D341Med (cell line): Measurements from ENCODE around the gene TMBIM1.

Experiments used
- DNase-seq: peaks from one replicate; pipeline ENCODE4 v3.0.0; 2012; ENCODE audit warnings: low spot score

TMBIM1 gene

DNA sequence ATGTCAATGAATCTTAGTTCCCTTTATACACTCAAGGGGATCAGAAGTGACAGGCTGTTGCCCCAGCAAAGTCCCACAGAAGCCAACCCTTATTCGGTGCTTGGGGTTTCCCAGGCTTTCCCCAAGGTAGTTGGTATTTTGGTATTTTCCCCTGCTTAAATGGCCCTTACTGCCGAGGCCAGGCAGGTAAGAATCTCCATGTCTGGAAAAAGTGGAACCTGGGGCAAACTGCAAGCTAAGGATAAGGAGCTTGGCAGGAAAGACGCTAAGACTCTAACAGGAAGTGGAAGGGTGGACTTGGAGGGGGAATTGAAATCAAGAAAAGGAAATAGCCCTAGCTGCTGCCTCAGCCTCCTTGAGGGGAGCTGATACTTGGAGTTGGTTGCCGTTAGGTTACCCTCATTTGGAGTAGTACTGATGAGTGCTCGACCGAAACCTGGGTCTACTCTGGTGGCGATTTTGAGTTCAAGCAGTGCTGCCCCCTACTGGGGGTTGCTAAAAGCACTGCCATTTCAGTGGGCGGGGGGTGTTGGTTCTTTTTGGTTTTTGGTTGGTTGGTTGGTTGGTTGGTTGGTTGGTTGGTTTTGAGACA, 34.8 kb downstream of the TMBIM1 start:
- DNase-seq = peak; percentile 68

DNA sequence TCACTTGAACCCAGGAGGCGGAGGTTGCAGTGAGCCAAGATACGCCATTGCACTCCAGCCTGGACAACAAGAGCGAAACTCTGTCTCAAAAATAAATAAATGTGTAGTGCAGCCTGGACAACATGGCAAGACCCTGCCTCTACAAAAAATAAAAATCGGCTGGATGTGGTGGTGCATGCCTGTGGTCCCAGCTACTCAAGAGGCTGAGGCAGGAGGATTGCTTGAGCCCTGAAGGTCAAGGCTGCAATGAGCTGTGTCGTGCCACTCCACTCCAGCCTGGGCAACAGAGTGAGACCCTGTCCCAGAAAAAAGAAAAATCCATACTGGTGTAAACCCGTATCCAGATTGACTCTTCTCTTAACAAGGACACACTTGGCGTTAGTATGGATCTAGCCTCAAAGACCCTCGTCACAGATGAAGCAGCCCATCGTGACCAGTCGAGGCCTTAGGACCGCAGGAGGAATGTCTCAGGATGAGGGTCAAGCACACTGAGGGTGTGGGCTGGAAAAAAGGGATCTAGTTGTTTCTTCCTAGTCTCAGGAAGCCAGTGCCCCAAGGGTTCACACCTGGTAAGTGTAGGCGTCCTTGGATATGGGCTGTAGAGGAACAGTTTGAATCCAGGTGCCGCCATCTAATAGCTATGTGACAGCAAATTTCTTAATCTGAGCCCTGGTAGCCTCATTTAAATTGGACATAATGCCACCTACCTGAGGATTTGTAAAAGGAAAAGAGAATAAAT, 35.5 kb downstream of the TMBIM1 start:
- DNase-seq = no peak

DNA sequence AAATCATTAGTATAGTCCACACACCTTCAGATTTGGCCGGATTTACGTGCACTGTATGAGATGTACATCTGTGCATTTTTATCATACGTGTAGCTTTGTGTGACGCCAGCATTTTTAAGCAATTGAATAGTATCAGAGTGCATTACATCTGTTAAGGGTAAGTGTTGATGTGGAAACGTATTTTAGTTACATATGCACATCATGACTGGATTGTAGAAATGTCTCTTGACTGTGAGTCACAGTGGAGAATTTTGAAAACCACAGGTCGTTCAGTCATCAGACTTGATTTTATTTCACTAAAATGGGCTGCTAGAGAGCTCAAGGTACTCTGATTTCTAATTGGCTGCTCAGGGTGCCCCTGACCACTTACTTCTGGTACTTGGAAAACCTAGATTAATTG, 36.9 kb downstream of the TMBIM1 start:
- no peak for DNase-seq

DNA sequence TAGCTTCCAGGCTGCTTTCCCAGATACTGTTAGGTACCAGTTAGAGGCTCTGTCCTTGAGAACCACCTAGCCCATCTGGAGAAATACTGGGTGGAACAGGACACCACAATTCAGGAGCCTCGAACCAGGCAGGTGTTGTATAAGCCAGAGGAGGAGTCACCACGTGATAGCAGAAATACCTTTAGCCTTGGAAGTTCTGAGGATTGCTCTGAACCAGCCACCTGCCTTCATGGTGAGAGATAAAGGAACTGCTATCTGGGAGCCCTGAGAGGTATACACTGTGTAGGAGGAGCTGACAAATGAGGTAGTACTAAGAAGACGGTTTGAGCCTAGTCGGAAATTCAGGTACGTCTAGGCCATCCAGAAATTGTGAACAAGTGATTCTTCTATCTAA, 39.1 kb downstream of the TMBIM1 start:
- DNase-seq = no peak

DNA sequence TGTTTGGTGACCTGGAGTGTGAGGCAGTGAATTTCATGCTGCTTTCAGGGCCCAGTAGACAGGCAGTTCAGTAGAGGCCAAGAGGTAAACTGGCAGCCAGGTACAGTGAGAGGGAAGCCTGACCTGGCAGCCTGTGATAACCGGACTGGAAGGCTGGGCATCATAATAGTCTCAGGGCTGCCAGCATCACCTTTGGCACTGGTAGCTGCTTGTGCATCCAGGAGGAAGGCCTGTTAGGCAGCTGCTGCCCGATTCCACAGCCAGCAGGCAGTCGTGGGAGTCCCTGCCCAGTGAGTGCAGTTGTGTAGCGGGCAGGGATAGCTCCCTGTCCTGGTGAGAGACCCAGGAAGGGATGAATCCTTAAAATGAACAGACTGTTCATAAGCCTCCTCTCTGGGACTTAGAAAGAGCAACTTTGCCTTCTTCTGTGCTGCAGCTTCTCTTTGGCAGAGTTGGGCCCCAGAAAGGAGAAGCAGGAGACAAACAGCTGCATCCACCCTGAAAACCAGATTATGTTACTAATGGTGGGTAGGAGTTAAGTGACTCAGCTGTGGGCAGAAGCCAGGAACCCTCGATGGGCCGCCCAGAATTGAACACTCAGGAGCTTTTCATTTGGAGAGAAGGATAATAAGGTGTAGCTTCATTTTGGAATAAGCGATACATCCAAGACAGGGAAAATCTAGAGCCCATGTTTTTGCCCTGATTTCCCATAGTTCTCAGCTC, 39.6 kb downstream of the TMBIM1 start:
- no peak for DNase-seq

DNA sequence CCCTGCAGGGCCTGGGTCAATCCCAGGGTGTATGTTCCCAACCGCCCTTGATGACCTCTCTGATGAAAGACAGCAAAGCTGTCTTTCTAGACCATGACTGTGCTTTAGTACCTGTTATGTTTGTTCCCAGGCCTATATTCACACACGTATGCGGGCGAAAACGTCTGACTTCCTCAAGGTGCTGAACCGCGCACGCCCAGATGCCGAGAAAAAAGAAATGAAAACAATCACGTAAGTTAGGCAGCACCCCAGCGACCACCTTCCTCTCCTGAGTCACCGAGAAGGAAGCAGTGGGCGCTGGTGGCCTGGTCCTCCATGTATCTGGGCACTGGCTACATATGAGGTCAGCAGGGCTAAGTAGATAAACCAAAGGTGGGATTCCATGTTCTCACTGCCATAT, 42.6 kb downstream of the TMBIM1 start:
- no peak for DNase-seq

DNA sequence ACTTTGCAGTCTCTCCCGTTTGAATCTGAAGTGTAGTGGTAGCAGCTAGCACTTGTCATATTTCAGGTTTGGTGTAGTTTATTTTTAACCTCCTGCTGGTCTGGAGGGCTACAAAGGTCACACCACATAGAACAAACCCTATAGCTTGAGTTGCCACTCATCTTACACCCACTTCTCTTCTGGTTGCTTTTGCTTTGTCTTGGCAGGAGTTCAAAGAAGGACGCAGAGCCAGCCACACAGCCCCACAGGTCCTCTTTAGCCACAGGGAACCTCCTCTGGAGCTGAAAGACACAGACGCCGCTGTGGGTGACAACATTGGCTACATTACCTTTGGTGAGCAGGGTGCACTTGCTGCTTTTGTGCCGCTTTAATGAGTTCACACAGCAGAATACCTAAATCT, 47.1 kb downstream of the TMBIM1 start:
- no peak for DNase-seq

DNA sequence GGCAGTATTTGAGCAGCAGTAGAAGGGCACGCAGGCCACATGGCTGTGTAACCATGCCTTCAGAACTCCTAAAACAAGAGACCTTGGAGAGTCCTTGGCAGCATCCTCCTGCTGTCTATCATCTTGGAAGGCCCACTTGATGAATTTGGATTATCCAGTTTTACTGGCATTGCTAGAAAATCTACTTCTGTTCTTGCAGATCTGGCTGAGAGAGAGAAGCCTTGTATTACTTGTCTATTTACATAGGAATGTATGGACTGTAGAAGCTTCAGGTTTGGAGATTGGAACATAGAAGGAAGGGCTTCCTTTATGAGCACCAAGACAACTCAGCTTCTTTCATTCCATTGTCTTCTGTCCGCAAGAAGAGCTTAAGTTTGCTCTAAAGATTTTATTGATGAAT, 47.6 kb downstream of the TMBIM1 start:
- no peak for DNase-seq

DNA sequence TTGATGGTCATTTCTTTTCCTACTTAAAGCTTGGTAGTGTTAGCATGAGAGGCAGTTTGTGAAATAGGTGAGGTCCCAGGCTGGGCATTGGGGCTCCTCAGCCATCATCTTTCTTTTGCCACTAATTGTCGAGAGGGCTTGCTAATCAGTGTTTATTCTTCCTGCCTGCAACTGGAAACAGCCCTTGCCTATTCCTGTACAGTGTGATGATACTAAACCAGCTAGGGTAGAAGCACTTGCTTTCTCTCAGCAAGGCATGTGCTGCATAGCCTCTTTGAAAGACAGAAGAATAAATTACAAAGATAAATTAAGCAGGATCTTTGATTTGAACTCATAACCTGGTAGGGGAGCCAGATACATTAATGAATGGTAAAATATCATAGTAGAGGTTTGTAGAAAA, 48.1 kb downstream of the TMBIM1 start:
- no peak for DNase-seq

DNA sequence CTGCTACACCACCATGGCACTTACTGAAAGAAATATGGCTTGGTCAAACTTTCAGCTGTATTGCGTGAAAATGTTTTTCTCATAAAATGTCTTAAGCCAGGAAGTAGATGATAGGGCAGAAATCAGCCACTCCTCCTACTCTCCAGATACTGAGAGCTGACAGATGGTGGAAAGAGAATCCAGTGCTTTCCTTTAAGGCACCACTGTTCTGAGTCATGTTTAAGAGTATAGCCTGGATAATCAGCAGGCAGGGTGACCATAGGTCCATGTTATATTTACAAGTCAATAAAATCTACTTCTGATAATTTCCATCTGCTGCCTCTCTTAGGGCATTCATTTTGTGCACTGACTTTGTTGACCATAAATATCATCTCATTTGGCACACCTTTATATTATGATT, 53.4 kb downstream of the TMBIM1 start:
- DNase-seq = no peak

DNA sequence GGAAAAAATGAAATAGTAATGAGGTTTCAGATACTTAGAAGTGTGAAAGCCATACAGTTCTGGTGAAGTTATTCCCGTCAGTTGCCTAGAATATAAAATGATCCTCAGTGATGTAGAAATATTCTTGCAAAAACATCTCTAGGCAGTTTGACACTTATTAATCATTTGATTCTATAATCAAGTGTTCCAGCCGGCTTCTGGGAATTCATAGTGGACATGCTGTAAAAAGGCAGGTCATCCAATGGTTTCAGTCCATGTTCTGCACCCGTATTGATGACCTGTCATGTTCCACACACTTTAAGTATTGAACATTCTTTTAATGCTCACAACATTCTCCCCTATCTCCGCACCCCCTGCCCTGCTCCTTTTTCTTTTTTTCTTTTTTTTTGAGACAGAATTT, 55.5 kb downstream of the TMBIM1 start:
- DNase-seq = no peak

DNA sequence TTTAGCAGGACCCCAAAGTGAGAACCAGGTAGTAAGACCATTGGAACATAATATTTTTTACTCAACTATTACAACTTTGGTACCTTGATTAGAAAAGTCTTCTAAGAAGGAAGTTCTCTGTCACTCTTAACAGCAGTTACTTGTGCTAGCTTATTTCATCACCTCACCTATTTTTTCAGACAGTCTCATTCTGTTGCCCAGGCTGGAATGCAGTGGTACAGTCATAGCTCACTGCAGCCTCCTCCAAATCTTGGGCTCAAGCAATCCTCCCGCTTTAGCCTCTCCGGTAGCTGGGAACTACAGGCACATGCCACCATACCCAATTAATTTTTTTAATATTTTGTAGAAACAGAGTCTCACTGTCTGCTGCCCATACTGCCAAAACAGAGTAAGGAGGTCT, 57.3 kb downstream of the TMBIM1 start:
- no peak for DNase-seq

DNA sequence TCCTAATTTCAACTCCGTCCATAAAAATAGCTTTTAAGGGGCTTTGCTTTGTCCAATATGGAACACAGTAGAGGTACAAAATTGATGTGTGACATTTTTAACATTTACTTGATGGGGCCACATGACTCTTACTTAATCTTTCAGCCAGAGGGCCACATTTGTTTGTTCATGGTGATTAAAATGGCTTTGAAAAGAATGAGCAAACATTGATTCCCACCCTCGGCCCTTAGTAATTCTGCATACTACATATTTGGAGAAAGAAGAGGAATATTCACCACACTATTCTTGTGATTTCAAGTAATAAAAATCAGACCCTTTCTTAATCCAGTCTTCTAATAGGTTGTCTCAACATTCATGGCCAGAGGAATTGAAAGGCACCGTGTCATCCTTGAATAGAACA, 57.8 kb downstream of the TMBIM1 start:
- no peak for DNase-seq

DNA sequence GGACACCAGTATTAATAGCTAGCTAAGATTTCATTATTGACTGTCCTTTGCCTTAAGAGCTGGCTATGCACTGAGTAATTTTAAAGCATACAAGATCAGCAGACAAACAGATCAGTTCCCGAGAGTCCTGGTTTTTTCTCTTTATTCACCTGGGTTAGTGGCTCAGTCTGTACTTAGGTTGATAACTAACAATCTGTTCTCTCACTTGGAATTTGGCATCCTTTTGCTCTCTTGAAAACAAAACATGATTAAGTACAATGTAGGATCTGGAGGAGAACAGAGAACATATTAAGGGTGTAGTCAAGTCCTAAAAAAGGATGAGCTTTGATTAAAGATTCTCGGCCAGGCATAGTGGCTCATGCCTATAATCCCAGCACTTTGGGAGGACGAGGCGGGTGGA, 58.8 kb downstream of the TMBIM1 start:
- no peak for DNase-seq

DNA sequence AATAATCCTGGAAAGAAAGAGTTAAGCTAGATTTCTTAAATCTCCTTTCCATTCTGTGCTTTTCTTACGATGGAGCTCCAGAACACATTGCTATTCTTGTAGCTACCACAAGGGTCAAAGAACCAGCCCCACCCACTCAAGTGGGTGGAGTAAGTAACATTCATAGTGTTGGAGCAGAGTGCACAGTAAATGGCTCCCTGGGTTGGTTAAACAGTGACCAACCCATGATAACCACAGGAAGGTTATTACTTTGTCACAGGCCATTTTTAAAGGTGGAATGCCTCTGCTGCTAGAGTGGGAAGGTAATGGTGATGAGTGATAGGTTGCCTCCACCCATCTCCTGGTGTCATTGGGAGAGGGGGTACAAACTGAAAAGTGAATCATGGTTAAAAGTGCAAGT, 61.4 kb downstream of the TMBIM1 start:
- DNase-seq = peak; percentile 33

DNA sequence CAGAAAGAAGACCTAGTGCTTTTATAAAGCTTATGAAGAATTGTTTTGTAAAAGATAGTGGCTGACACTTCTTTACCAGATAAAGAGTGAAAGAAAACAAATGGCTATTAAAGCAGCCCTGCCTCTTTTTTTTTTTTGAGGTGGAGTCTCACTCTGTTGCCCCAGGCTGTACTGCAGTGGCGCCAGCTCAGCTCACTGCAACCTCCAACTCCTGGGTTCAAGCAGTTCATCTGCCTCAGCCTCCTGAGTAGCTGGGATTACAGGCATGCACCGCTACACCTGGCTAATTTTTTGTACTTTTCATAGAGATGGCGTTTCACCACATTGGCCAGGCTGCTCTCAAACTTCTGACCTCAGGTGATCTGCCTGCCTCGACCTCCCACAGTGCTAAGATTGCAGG, 62.5 kb downstream of the TMBIM1 start:
- DNase-seq = no peak

DNA sequence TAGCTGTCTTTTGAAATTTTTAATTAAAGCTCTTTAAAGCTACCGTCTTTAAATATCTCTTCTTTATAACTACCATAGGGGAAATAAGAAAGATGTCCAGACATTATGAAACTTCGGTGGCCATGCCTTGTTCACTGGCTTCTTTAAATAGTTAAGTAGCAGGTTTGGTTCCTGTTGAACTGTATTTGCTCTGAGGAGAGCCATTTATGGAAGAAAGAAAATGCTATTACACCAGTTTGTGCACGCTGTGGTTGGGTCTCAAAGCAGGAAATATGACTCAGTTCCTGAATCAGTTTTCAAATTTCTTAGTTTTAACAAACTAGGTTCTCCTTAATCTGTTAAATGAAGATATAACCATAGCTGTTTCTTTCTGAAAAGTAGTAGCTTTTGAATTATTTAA, 63.1 kb downstream of the TMBIM1 start:
- no peak for DNase-seq

DNA sequence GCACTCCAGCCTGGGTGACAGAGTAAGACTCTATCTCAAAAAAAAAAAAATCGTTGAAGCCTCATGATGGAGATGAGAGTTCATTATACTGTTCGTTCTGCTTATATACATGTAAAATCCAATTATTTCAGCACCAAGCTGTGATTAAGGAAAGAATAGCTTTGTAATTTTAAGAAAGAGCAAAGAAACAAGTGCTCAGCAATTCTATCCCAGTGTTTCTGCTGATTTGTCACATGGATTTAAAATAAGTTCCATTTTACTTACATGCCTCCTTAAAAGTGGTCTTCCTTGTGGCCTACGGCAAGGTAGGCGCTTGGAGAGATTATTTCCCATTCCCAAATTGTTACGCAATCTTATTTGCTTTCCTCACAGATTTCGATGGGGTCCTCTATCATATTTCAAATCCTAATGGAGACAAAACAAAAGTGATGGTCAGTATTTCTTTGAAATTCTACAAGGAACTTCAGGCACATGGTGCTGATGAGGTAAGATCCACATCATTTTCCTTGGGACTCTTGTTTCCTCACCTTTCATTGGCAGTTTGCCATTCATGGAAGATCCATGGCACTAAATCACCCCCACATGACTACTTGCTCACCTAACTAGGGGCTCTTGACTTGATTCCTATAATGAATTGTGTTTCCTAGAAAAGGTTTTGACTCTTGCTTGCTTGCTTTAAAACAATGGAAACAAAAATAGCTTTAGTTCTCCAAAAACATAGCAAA, 63.8 kb downstream of the TMBIM1 start:
- DNase-seq = no peak

DNA sequence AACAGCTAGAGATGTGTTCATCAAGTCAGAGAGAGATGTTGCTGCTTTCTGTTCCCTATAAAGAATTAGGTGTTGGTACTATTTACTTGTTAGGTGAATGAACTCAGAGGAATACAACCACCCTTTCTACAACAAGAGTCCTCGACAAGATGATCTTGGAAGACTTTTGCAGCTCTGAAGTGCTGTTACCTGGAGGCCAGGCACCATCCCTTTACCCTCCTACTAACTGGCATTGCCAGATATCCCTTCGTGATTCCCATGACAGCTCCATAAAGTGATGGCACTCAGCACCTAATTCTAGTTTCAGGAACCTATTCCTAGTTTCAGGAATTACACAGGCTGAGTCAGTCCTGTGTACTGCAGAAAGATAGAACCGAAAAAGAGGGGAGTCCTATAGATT, 65.4 kb downstream of the TMBIM1 start:
- DNase-seq = no peak
